ENCODE measurements around the gene SFTPB.

- TF ChIP-seq CTCF (IDR thresholded peaks at IDR 0.05), result no peak
- no peak for TF ChIP-seq ZFX (IDR thresholded peaks at IDR 0.05; ENCODE audit: borderline replicate concordance)
These were observed 14.4 kb upstream of the SFTPB start for GRCh38 chr2:85682378-85682777.
